Choroid plexus epithelial cell (primary cell): ENCODE data around the gene SUCO.
"Not testable (repeated sequence)": the region's sequence is repeated elsewhere in the genome, so short reads cannot be mapped to it uniquely, and the experiment has no call there.

ENCODE experiments used
- DNase-seq: peaks from one replicate; pipeline ENCODE4 v3.0.0-alpha.2; 2010; ENCODE audit warnings: low read depth
- H3K4me3 ChIP-seq: 2 replicates; pipeline ENCODE4 v1.5.1; 2011; ENCODE audit warnings: low read depth, mild to moderate bottlenecking, control low read depth, low read length, moderate library complexity
- CTCF ChIP-seq: conservative IDR thresholded peaks from 2 replicates; pipeline ENCODE4 v1.5.1; 2011; ENCODE audit warnings: low read depth, mild to moderate bottlenecking, control low read depth, inconsistent platforms, low read length, moderate library complexity

Gene SUCO

DNA sequence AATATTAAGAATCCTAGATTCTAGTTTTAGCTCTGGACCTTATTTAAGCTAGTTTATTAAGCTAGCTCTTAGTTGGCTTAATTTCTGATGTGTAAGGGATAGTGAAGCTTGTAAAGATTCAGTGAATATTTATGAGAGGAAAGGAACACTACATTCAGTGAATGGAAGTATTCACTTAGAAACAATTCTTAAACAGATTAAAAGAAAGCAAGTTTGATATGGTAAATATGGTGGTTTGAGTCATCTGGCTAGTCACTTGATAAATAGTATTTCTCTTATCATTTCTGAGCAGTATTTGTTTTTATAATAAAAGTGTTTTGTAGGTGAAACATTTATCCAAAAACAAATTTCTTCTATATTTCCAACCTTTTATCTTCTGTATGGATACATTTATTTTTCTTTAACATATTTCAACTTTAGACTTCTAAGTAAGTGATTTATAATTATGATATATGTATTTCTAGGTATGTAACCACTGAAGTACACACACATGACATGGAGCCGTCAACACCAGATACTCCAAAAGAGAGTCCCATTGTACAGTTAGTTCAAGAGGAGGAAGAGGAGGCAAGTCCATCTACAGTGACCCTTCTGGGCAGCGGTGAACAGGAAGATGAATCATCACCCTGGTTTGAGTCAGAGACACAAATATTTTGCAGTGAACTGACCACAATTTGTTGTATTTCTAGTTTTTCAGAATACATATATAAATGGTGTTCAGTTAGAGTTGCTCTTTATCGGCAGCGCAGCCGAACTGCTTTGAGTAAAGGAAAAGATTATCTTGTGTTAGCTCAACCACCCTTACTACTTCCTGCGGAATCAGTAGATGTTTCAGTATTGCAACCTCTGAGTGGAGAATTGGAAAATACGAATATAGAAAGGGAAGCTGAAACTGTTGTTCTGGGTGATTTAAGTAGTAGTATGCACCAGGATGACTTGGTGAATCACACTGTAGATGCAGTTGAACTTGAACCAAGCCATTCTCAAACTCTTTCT is 55.6 kb downstream of the SUCO start:
- H3K4me3 ChIP-seq = peak overlapping the region; percentile 34
- no peak for TF ChIP-seq CTCF
- peak; percentile 93 for DNase-seq

DNA sequence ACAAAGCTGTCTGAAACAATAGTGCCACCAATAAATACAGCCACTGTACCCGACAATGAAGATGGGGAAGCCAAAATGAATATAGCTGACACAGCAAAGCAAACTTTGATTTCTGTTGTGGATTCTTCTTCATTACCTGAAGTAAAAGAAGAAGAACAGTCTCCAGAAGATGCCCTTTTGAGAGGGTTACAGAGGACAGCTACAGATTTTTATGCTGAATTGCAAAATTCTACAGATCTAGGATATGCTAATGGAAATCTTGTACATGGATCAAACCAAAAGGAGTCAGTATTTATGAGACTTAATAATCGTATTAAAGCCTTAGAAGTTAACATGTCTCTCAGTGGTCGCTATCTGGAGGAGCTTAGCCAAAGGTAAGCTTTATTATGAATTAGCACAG is 56.6 kb downstream of the SUCO start:
- no peak for TF ChIP-seq CTCF
- no peak overlapping the region for H3K4me3 ChIP-seq
- no peak for DNase-seq

DNA sequence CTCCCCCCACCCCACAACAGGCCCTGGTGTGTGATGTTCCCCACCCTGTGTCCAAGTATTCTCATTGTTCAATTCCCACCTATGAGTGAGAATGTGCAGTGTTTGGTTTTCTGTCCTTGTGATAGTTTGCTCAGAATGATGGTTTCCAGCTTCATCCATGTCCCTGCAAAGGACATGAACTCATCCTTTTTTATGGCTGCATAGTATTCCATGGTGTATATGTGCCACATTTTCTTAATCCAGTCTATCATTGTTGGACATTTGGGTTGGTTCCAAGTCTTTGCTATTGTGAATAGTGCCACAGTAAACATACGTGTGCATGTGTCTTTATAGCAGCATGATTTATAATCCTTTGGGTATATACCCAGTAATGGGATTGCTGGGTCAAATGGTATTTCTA is 58.5 kb downstream of the SUCO start:
- DNase-seq = not testable (repeated sequence)

GRCh38 chr1:172595066-172595465 is 62.1 kb downstream of the SUCO start:
- DNase-seq, H3K4me3 ChIP-seq: not testable (repeated sequence)

More for the DNA sequence above, 58.5 kb downstream of the SUCO start:
- H3K4me3 ChIP-seq = not testable (repeated sequence)

DNA sequence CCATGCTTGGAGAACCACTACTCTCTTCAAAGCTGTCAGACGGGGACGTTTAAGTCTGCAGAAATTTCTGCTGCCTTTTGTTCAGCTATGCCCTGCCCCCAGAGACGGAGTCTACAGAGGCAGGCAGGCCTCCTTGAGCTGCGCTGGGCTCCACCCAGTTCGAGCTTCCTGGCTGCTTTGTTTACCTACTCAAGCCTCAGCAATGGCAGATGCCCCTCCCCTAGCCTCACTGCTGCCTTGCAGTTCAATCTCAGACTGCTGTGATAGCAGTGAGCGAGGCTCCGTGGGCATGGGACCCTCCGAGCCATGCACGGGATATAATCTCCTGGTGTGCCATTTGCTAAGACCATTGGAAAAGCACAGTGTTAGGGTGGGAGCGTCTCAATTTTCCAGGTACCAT is 63.8 kb downstream of the SUCO start:
- not testable (repeated sequence) for H3K4me3 ChIP-seq, DNase-seq

DNA sequence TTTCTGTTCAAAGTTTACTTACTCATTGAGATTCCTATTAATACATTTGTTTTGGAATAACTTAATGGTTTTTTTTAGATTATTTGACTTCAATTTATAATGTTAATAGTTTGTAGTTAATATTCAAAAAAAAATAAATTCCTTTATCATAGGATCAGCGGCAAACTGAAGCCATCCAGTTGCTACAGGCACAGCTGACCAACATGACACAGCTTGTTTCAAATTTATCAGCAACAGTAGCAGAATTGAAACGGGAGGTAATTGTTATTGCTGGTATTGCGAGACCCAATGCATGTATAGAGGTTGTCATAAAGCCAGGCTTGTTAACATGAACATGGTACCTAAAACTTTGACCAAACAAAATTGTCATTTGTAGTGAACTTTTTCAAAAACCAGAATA is 67.0 kb downstream of the SUCO start:
- DNase-seq = no peak
- no peak overlapping the region for H3K4me3 ChIP-seq
- TF ChIP-seq CTCF = no peak

GRCh38 chr1:172600615-172601014 is 67.7 kb downstream of the SUCO start:
- no peak overlapping the region for H3K4me3 ChIP-seq
- no peak for TF ChIP-seq CTCF
- DNase-seq = no peak

DNA sequence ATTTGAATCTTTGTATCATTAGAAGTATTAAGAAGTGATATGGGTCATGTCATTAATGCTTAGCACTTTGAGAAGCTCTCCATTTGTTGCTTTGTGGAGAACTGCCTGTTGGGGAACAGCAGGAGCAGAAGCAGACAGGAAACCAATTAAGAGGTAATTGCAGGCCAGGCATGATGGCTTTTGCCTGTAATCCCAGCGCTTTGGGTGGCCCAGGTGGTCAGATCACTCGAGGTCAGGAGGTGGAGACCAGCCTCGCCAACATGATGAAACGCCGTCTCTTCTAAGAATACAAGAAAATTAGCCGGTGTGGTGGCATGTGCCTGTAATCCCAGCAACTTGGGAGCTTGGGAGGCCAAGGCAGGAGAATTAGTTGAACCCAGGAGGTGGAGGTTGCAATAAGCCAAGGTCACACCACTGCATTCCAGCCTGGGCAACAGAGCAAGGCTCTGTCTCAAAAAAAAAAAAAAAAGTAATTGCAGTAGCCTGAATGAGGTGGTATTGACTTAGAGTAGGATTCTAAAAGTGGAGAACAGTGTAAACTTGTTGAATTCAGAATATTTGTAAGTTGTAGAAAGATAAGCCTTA is 68.2 kb downstream of the SUCO start:
- no peak overlapping the region for H3K4me3 ChIP-seq
- no peak for TF ChIP-seq CTCF
- DNase-seq = no peak
